Fibroblast of mammary gland (primary cell): ENCODE measurements around the gene USP2.

ENCODE experiments used
- DNase-seq: peaks from one replicate; pipeline ENCODE4 v3.0.0-alpha.2; 2010; ENCODE audit warnings: low read depth
- H3K4me3 ChIP-seq: 2 replicates; pipeline ENCODE4 v1.5.1; 2011; ENCODE audit warnings: low read depth, mild to moderate bottlenecking, low read length, moderate library complexity; ENCODE audit not compliant: control insufficient read depth
- TF ChIP-seq, protein P1 (sequence below): conservative IDR thresholded peaks from 2 replicates; pipeline ENCODE4 v1.5.1; 2011; ENCODE audit warnings: low read depth, low read length, inconsistent platforms; ENCODE audit not compliant: control insufficient read depth, insufficient read depth

USP2 gene

DNA sequence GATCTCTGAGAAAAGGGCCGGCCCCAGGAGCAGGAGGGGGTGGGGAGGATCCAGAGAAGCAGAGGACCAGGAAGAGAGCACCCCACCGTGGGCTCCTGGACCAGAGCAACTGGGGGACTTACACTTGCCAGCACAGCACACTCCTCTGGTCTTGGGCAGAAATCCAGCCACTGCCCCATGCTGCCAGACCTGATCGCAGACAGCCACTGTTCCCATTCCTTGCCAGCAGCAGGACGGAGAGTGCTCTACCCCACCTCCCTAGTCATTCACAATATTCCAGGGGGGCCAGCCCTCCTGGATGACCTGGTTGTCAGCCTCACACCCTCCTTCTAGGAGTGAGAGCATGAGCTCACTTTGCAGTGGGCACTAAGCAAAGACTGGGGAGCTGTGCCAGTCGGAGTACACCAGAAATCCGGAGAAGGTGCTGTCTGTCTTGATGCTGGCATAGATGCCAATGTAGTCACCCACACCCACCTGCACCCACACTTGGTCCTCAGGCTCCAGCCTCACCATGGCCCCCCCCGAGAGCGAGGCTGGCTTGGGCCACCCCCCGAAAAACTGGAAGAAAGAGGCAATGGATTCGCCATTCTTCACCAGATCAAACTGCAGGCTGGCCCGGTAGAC lies 42.4 kb downstream of the USP2 start:
- no peak overlapping the region for H3K4me3 ChIP-seq
- no peak for DNase-seq
- TF ChIP-seq, protein P1, sequence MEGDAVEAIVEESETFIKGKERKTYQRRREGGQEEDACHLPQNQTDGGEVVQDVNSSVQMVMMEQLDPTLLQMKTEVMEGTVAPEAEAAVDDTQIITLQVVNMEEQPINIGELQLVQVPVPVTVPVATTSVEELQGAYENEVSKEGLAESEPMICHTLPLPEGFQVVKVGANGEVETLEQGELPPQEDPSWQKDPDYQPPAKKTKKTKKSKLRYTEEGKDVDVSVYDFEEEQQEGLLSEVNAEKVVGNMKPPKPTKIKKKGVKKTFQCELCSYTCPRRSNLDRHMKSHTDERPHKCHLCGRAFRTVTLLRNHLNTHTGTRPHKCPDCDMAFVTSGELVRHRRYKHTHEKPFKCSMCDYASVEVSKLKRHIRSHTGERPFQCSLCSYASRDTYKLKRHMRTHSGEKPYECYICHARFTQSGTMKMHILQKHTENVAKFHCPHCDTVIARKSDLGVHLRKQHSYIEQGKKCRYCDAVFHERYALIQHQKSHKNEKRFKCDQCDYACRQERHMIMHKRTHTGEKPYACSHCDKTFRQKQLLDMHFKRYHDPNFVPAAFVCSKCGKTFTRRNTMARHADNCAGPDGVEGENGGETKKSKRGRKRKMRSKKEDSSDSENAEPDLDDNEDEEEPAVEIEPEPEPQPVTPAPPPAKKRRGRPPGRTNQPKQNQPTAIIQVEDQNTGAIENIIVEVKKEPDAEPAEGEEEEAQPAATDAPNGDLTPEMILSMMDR, result no peak

DNA sequence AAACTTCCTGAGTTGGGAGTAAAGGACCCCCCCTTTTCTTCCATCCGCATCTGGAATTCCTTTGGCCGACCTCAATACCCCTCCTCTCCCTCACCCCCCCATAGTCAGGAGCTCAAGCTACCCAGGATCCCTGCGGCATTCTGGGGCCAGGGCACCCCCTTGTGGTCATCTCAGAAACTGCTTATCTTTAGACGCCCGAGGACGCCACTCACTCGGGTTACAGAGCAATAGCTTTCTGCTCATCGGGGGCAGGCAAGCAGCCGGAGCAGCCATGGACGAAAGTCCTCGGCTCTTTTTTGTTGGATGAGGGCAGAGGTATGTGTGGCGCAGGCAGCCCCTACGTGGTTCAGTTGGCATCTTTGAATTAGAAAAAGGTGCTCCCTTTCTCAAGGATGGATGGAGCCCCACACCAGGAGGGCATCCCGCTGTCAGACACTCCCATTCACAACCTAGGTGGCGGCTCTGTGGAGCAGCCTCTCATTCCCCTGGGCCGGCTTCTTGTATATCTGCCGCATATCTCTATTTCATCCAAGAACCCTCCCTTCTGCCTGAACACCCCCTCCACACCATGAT lies 43.1 kb downstream of the USP2 start:
- TF ChIP-seq, protein P1, result peak; percentile 80
- no peak overlapping the region for H3K4me3 ChIP-seq
- DNase-seq, result peak; percentile 70

DNA sequence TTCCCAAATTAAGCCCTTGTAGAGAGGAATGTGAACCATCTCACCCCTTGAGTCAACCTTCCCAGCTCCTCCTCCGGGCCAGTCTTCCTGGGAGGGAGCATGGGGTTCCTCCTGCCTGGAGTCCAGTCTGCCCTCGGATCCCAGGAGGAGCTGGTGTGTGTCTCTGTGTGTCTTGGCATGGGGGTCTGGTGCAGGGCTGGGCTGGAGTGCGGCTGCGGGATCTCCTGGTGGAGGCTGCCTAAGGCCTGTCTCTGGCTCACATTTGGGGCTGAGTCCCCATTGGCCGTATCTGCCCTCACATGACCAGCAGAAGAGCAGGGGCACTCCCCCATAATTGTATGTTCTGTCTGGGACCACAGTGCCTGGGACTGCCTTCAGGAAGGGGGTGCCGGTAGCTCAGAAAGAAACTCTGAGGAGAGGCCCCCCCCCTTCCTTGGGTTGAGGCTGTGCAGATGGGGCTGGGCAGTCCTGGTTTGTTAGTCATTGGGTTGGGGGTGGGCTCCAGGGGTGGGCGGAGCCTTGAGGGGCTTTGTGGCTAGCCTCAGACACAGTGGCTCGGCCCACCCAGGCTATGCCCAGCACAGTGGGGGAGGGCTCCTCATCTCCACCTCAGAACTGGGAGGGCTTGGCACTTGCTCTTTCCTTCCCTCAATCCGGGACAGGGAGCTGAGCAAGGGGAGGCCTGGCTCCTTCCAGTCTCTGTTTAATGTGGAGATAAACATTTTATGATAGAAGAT lies 43.7 kb downstream of the USP2 start:
- DNase-seq, result peak; percentile 48

DNA sequence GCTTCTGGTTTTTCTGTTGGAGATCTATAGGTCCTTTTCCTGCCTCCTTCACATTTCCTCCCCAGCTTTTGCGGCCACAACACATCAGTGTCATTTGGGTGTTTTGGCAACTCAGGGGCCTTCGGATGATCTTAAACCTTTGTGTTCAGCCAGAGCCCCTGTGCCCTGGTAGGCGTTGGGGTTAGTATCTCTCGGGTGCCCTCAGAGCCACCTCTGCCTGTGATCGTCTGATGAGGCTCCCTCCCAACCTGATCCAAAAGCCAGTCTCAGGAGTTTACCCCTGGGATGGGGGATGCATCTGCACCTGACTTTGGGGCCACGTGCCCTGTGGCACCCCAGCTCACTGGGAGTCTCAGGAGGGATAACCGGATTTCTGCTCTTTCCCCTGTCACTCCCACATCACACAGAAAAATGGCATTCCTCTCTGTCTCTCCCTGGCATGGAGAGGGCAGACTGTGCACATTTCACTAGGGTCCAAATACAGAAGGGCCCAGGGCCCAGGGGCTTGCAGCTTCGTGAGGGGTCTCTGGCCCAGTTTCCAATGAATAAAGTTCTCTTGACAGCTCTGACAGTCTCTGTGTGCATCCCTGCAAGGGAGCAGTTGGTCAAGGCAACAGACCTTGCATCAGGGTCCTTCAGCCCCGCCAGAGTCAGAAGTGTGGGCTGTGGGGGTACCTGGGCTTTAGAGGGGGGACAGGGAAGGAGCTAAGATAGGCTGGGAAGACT lies 44.6 kb downstream of the USP2 start:
- H3K4me3 ChIP-seq, result no peak overlapping the region
- TF ChIP-seq, protein P1, result no peak
- DNase-seq, result no peak

More for the DNA sequence above, 43.7 kb downstream of the USP2 start:
- TF ChIP-seq, protein P1, result no peak
- no peak overlapping the region for H3K4me3 ChIP-seq

DNA sequence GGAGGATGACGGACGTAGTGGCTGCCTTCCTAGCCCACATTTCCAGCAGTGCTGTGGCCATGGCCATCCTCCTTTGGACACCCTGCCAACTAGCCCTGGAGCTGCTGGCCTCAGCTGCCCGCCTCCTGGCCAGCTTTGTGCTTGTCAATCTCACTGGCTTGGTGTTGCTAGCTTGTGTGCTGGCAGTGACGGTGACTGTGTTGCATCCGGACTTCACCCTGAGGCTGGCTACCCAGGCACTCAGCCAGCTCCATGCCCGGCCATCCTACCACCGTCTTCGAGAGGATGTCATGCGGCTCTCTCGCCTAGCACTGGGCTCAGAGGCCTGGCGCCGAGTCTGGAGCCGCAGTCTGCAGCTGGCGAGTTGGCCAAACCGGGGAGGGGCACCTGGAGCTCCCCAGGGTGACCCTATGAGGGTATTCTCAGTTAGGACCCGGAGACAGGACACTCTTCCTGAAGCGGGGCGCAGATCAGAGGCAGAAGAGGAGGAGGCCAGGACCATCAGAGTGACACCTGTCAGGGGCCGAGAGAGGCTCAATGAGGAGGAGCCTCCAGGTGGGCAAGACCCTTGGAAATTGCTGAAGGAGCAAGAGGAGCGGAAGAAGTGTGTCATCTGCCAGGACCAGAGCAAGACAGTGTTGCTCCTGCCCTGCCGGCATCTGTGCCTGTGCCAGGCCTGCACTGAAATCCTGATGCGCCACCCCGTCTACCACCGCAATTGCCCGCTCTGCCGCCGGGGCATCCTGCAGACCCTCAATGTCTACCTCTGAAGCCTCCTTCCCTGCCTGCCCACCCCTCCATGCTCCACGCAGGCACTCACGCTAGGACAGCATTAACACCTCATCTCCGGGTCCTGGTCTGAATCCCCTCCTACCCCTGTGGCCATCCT lies 45.6 kb downstream of the USP2 start:
- H3K4me3 ChIP-seq, result no peak overlapping the region
- TF ChIP-seq, protein P1, result no peak
- no peak for DNase-seq
